Esophagus squamous epithelium (tissue), 5 donors: ENCODE results near the gene CLDN7. TPM values are rescaled to one million over a fixed set of nuclear protein-coding genes. Genes with fewer than 3 reads are reported as not detected.

Experiments used
- DNase-seq: peaks from one replicate; lab custom pipeline; 2025; lab: John Stamatoyannopoulos, UW
- H3K27ac ChIP-seq, 4 donors: fragments of 200-600 bp; sonication (generic); one replicate each; pipeline ENCODE4 v1.5.1; 2016 to 2019; ENCODE audit warnings: mild to moderate bottlenecking in 1 of 4
- H3K27me3 ChIP-seq, 4 donors: fragments of 200-600 bp; sonication (generic); 1 replicate in 3 of 4; 2 replicates in 1 of 4; pipeline versions ENCODE4 v1.5.1 to v1.6.0; 2017 to 2021; ENCODE audit warnings: antibody characterized with exemption in 1 of 4
- H3K36me3 ChIP-seq, 3 donors: fragments of 200-600 bp; sonication (generic); one replicate each; pipeline ENCODE4 v1.5.1; 2016 to 2019
- H3K4me1 ChIP-seq, 3 donors: fragments of 200-600 bp; sonication (generic); one replicate each; pipeline ENCODE4 v1.5.1; 2017 to 2019
- H3K4me3 ChIP-seq, 4 donors: fragments of 200-600 bp; sonication (generic); 1 replicate in 3 of 4; 2 replicates in 1 of 4; pipeline ENCODE4 v1.5.1; 2016 to 2019; ENCODE audit warnings: mild to moderate bottlenecking in 2 of 4, moderate library complexity in 1 of 4
- H3K9me3 ChIP-seq, 3 donors: fragments of 200-600 bp; sonication (generic); one replicate each; pipeline ENCODE4 v1.5.1; 2016 to 2019
- CTCF ChIP-seq, 6 experiments: fragments of 450-650 bp in 4 of 6; fragments of 200-600 bp in 2 of 6; sonication (generic) in 2 of 6; IDR thresholded peaks; one replicate each; pipeline ENCODE4 v1.5.1; 2016 to 2019; ENCODE audit warnings: antibody characterized with exemption in 6 of 6, mild to moderate bottlenecking in 4 of 6, moderate library complexity in 4 of 6
- POLR2A ChIP-seq, 4 donors: fragments of 450-650 bp; IDR thresholded peaks; one replicate each; pipeline ENCODE4 v1.6.1; 2017; ENCODE audit warnings: antibody characterized with exemption in 4 of 4, mild to moderate bottlenecking in 4 of 4, moderate library complexity in 3 of 4
- WGBS, 2 donors: methylation state at CpG; one replicate each; pipeline ENCODE4 v1.1.5; 2018; 5-methylcytosine and 5-hydroxymethylcytosine counted together
- intact Hi-C: fragments of 100-400 bp; cut with DNase I; formaldehyde crosslinking; loops from one replicate; pipeline ENCODE4 v1.15.0; 2022
- total RNA-seq, 4 donors: library from RNA; depleted of rRNA; stranded (reverse); fragments of >200 nt; gene quantifications; one replicate each; pipeline ENCODE4 v1.1.0, GENCODE V29; 2016
- donor health status: DM: yes; HTN: yes; CAD: no.

CLDN7 gene
- total RNA-seq, 4 donors from 2014 or later, result 172 to 411 (median 208) TPM

- intact Hi-C loops, result no loop called here
Observed at GRCh38 chr17:7281953-7282751, 19.9 kb upstream of the CLDN7 start.

GRCh38 chr17:7281074-7281952, 19.0 kb upstream of the CLDN7 start, which contains the start of gene SLC2A4:
Gene SLC2A4 (plus strand): TSS chr17:7281718. CDS start chr17:7281935, 217 bp downstream.
- intact Hi-C loops, result no loop called here
- Histone ChIP-seq H3K27ac (peak within 1 kb of the TSS; percentile 70 to 92 (median 90)), H3K4me1 (peaks cover 23 to 55% (median 27%) of the 10 kb centered on the region in 3 donors), H3K4me3 (peak within 1 kb of the TSS; percentile 31 to 73 (median 58)), H3K27me3 (peaks cover 0 to 31% (median 0%) of the 10 kb centered on the region in 4 donors), H3K9me3 (no peaks in the 10 kb centered on the region), H3K36me3 (peaks cover 0 to 27% (median 0%) of the 10 kb centered on the region in 3 donors)
- DNase-seq, result no peak
- WGBS, 2 donors, result 1 to 3% methylated on average over 6 to 44 of the region's 71 CpGs
- peak in 1 of 6 experiments; percentile 23 for TF ChIP-seq CTCF (IDR thresholded peaks at IDR 0.05)
- TF ChIP-seq POLR2A (IDR thresholded peaks at IDR 0.05), result peak in 2 of 4 donors; percentile 46 to 62

More at GRCh38 chr17:7281953-7282751, 19.9 kb upstream of the CLDN7 start:
- H3K36me3 ChIP-seq, result peaks cover 0 to 32% (median 0%) of the 10 kb centered on the region in 3 donors
- WGBS, 2 donors, result 31% methylated on average over 14 of the region's 43 CpGs; no CpG with 5 or more reads in 1 of the 2 donors
- H3K4me3 ChIP-seq, result peak overlapping the region; percentile 31 to 73 (median 58)
- H3K27ac ChIP-seq, result peak overlapping the region; percentile 70 to 92 (median 90)
- TF ChIP-seq CTCF (IDR thresholded peaks at IDR 0.05) (no peak), POLR2A (IDR thresholded peaks at IDR 0.05) (no peak)
- H3K4me1 ChIP-seq, result peaks cover 23 to 55% (median 27%) of the 10 kb centered on the region in 3 donors
- H3K27me3 ChIP-seq, result peaks cover 0 to 31% (median 0%) of the 10 kb centered on the region in 4 donors
- DNase-seq, result no peak
- no peaks in the 10 kb centered on the region for H3K9me3 ChIP-seq

- peak overlapping the region; percentile 31 to 73 (median 58) for H3K4me3 ChIP-seq
Observed at GRCh38 chr17:7280519-7281073, 18.3 kb upstream of the CLDN7 start.

GRCh38 chr17:7279448-7279847, 17.2 kb upstream of the CLDN7 start:
- peaks cover 0 to 26% (median 0%) of the 10 kb centered on the region in 4 donors for H3K27me3 ChIP-seq
- no peak for DNase-seq
- H3K27ac ChIP-seq, result peak overlapping the region in 2 of 4 donors; percentile 88 to 92
- H3K4me3 ChIP-seq, result no peak overlapping the region
- intact Hi-C loops, result no loop called here
- peaks cover 0 to 9% (median 0%) of the 10 kb centered on the region in 3 donors for H3K36me3 ChIP-seq
- WGBS, 2 donors, result 70 to 78% methylated on average over 8 of the region's 8 CpGs
- H3K9me3 ChIP-seq, result no peaks in the 10 kb centered on the region
- H3K4me1 ChIP-seq, result peaks cover 23 to 49% (median 27%) of the 10 kb centered on the region in 3 donors
- TF ChIP-seq CTCF (IDR thresholded peaks at IDR 0.05) (no peak), POLR2A (IDR thresholded peaks at IDR 0.05) (no peak)

More at GRCh38 chr17:7280519-7281073, 18.3 kb upstream of the CLDN7 start:
- WGBS, 2 donors, result 0 to 1% methylated on average over 8 to 15 of the region's 29 CpGs
- Histone ChIP-seq H3K27me3 (peaks cover 0 to 31% (median 0%) of the 10 kb centered on the region in 4 donors), H3K36me3 (peaks cover 0 to 20% (median 0%) of the 10 kb centered on the region in 3 donors), H3K4me1 (peaks cover 23 to 52% (median 27%) of the 10 kb centered on the region in 3 donors), H3K9me3 (no peaks in the 10 kb centered on the region), H3K27ac (peak overlapping the region; percentile 70 to 92 (median 90))
- intact Hi-C loops, result no loop called here
- no peak for TF ChIP-seq POLR2A (IDR thresholded peaks at IDR 0.05)
- TF ChIP-seq CTCF (IDR thresholded peaks at IDR 0.05), result peak; percentile 92 to 98 (median 96)
- DNase-seq, result no peak
